Activated T-helper 2 cell treated with anti-CD3 and anti-CD28 coated beads, Interferon-gamma antibody, Interleukin-2, Interleukin-4, amounts not matched to agents 10 μg/mL and 5 μg/mL and 100 μg/mL, durations not matched to agents 14 hours and 24 hours and 36 hours (primary cell): ENCODE measurements around the gene AURKAIP1. TPM values are rescaled to one million over a fixed set of nuclear protein-coding genes. Genes with fewer than 3 reads are reported as not detected.
"Not testable (repeated sequence)": the region's sequence is repeated elsewhere in the genome, so short reads cannot be mapped to it uniquely, and the experiment has no call there.

Experiments used
- DNase-seq: peaks from one replicate; pipeline ENCODE4 v3.0.0; 2021; ENCODE audit warnings: low spot score
- H3K27ac Mint-ChIP-seq: one replicate; pipeline ENCODE4 v1.8.0; 2021; ENCODE audit warnings: mixed read lengths
- H3K27me3 Mint-ChIP-seq: one replicate; pipeline ENCODE4 v1.8.0; 2021; ENCODE audit warnings: low read depth, mixed read lengths
- H3K36me3 Mint-ChIP-seq: one replicate; pipeline ENCODE4 v1.8.0; 2021; ENCODE audit warnings: low read depth, mixed read lengths
- H3K4me1 Mint-ChIP-seq: one replicate; pipeline ENCODE4 v1.8.0; 2021; ENCODE audit warnings: low read depth, mixed read lengths
- H3K4me3 Mint-ChIP-seq: one replicate; pipeline ENCODE4 v1.8.0; 2021; ENCODE audit warnings: low read depth, mild to moderate bottlenecking, moderate library complexity, mixed read lengths
- H3K9me3 Mint-ChIP-seq: one replicate; pipeline ENCODE4 v1.8.0; 2021; ENCODE audit warnings: mixed read lengths
- intact Hi-C: fragments of 100-400 bp; cut with micrococcal nuclease; formaldehyde crosslinking; loops from one replicate; pipeline ENCODE4 v1.15.1; 2023
- total RNA-seq: library from RNA; stranded (reverse); gene quantifications from 2 replicates; pipeline ENCODE4 v1.2.3, GENCODE V29; 2022

The AURKAIP1 gene
- total RNA-seq = 133 TPM in 2 replicates

DNA sequence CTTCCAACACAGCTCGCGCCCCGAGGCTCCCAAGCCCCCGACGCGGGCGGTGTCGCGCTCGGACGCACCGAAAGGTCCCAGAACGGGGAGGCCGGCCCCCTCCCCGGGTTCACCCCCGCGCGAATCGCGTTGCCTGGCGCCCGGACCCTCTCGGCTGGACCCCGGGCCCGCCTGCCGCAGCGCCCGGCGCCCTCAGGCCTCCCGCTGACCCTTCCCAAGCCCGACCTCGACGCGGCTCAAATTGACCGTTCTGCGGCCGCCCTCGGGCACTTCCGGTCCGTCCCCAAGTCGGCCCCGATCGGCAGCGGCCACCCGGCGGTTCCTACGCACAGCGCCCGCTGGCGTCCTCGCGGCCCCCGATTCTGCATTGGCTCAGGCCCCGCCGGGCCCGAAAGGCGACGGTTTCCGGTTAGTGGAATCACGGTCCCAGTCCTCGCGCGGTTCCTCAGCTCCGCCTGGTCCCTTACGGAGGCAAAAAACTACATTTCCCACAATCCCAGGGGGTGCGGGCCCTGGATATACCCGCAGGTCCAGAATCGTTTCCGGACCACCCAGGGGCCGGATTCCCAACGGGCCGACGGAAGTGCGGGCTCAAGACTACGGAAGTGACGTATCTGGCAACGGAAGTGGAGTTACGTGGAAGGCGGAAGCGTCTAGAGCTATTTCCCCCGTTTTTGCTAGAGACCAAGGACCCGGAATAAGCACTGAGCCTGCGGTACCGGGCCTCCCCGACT, at the start of gene AURKAIP1:
Gene AURKAIP1 (minus strand): TSS at position 279 of the 734 bp plus-strand sequence. CDS start 451 bp downstream, outside the sequence.
- H3K9me3 Mint-ChIP-seq = no peaks in the 10 kb centered on the region

DNA sequence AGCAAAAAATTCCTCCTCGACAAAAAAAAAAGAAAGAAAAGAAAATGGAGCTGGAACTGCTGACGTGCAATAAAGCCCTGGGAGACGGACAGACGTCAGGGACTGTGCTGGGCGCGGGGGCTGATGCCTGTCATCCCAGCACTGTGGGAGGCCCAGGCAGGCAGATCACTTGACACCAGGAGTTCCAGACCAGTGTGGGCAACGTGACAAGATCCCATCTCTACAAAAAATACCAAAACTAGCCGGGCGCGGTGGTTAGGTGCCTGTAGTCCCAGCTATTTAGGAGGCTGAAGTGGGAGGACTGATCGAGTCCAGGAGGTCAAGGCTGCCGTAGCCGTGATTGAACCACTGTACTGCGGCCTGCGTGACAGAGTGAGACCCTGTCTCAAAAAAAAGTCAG, 49.7 kb upstream of the AURKAIP1 start:
- H3K4me1 Mint-ChIP-seq = peaks cover 4% of the 10 kb centered on the region
- no peaks in the 10 kb centered on the region for H3K36me3 Mint-ChIP-seq
- DNase-seq = no peak
- intact Hi-C loops = no loop called here
- H3K27ac Mint-ChIP-seq = no peak overlapping the region
- no peak overlapping the region for H3K4me3 Mint-ChIP-seq
- H3K9me3 Mint-ChIP-seq = no peaks in the 10 kb centered on the region
- peaks cover 17% of the 10 kb centered on the region for H3K27me3 Mint-ChIP-seq

More for the DNA sequence above, at the start of gene AURKAIP1:
- Mint-ChIP-seq H3K27ac (peak within 1 kb of the TSS; percentile 95), H3K36me3 (peaks cover 15% of the 10 kb centered on the region), H3K4me3 (peak within 1 kb of the TSS; percentile 87), H3K27me3 (no peaks in the 10 kb centered on the region), H3K4me1 (peaks cover 16% of the 10 kb centered on the region)
- intact Hi-C loops = loop anchor here (1.0 to 10.0 kb wide), 4 partner anchors 24 to 70 kb away; partner anchors contain the start of genes ACAP3, CCNL2, DVL1 and MRPL20
- peak; percentile 97 for DNase-seq

- H3K27ac Mint-ChIP-seq = no peak overlapping the region
- H3K4me1 Mint-ChIP-seq = peaks cover 4% of the 10 kb centered on the region
- H3K4me3 Mint-ChIP-seq = no peak overlapping the region
- H3K9me3 Mint-ChIP-seq = no peaks in the 10 kb centered on the region
- intact Hi-C loops = no loop called here
- H3K36me3 Mint-ChIP-seq = no peaks in the 10 kb centered on the region
- DNase-seq = no peak
- H3K27me3 Mint-ChIP-seq = peaks cover 11% of the 10 kb centered on the region
Measured at GRCh38 chr1:1423245-1423597, 48.2 kb upstream of the AURKAIP1 start.

DNA sequence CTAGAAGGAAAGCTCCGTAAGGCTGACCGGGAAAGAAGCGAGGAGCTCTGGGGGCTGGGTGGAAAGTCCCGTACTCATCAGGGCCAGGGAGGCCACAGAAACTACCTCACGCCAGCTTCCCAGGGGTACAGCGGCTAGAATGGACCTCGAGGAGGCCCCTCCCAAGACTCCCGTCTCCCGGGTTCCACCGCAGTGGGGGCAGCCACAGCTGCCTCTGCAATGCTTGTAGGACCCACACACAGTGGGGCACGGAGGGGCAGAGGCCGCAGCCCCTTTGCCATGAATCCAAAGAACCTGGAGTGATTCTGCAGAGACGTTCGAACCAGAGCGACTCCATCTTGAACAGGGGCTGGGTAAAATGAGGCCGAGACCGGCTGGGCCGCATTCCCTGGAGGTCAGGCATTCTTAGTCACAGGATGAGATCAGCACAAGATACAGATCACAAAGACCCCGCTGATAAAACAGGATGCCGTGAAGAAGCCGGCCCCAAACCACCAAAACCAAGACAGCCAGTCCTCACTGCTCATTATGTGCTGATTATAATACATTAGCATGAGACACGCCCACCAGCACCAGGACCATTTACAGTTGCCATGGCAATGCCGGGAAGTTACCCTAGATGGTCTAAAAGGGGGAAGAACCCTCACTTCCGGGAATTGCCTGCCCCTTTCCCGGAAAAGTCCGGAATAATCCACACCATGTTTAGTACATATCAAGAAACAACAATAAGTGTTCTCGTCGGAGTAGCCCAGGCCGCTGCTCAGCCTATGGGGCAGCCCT, 47.6 kb upstream of the AURKAIP1 start:
- no peak overlapping the region for H3K4me3 Mint-ChIP-seq
- H3K4me1 Mint-ChIP-seq = peaks cover 7% of the 10 kb centered on the region
- DNase-seq = no peak
- intact Hi-C loops = no loop called here
- H3K36me3 Mint-ChIP-seq = no peaks in the 10 kb centered on the region
- peaks cover 11% of the 10 kb centered on the region for H3K27me3 Mint-ChIP-seq
- H3K9me3 Mint-ChIP-seq = no peaks in the 10 kb centered on the region
- H3K27ac Mint-ChIP-seq = no peak overlapping the region

- peaks cover 8% of the 10 kb centered on the region for H3K4me1 Mint-ChIP-seq
- intact Hi-C loops = no loop called here
- H3K36me3 Mint-ChIP-seq = no peaks in the 10 kb centered on the region
- H3K4me3 Mint-ChIP-seq = no peak overlapping the region
- DNase-seq = no peak
- no peak overlapping the region for H3K27ac Mint-ChIP-seq
- H3K9me3 Mint-ChIP-seq = no peaks in the 10 kb centered on the region
- peaks cover 11% of the 10 kb centered on the region for H3K27me3 Mint-ChIP-seq
Measured at GRCh38 chr1:1421907-1422464, 47.0 kb upstream of the AURKAIP1 start.

- H3K9me3 Mint-ChIP-seq = no peaks in the 10 kb centered on the region
- no peak within 1 kb of the TSS for H3K4me3 Mint-ChIP-seq
- H3K4me1 Mint-ChIP-seq = peaks cover 8% of the 10 kb centered on the region
- no peak within 1 kb of the TSS for H3K27ac Mint-ChIP-seq
- intact Hi-C loops = no loop called here
- peaks cover 11% of the 10 kb centered on the region for H3K27me3 Mint-ChIP-seq
- H3K36me3 Mint-ChIP-seq = no peaks in the 10 kb centered on the region
- DNase-seq = no peak
Measured at GRCh38 chr1:1421147-1421906, 46.3 kb upstream of the AURKAIP1 start, which contains the start of gene ANKRD65. TSS of gene ANKRD65 (minus strand) at chr1:1421276. CDS start at chr1:1421005, 271 bp downstream.

- Mint-ChIP-seq H3K4me1 (peaks cover 8% of the 10 kb centered on the region), H3K9me3 (no peaks in the 10 kb centered on the region), H3K27me3 (peaks cover 8% of the 10 kb centered on the region), H3K27ac (no peak overlapping the region), H3K4me3 (no peak overlapping the region), H3K36me3 (no peaks in the 10 kb centered on the region)
- DNase-seq = no peak
- intact Hi-C loops = no loop called here
Measured at GRCh38 chr1:1420654-1421141, 45.7 kb upstream of the AURKAIP1 start.

DNA sequence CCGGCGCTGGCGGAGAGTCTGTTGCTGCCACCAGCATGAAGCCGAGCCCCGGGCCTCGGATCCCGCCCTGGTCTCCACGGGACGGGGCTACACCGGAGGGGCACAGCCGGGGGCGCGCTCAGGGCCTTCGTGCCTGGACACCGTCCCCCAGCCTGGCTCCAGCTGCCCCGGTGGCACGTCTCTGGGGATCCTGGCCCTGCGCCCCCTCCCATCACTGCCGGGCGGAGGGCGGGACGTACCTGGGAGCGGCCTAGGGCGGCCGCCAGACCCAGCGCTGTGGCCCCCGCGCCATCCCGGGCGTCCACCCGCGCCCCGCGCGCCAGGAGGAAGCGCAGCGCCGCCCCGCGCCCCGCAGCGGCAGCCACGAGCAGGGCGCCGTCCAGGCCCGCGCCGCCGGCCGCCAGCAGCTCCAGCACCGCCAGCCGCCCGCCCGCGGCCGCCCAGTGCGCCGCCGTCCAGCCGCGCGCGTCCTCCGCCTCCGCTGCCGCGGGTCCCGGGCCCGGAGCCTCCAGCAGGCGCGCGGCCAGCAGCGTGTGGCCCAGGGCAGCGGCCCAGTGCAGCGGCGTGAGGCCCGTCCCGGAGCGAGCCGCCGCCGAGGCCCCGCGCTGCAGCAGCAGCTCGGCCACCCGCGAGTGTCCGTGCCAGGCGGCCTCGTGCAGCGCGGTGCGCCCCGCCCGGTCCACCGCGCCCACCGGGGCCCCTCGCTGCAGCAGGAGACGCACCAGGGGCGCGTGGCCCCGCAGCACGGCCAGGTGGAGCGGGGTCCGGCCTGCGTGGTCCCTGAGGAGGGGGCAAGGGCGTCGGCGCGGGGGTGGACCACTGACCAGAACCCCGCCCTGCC, 45.0 kb upstream of the AURKAIP1 start:
- Mint-ChIP-seq H3K36me3 (no peaks in the 10 kb centered on the region), H3K4me1 (peaks cover 8% of the 10 kb centered on the region), H3K4me3 (no peak overlapping the region), H3K27ac (no peak overlapping the region), H3K27me3 (peaks cover 6% of the 10 kb centered on the region), H3K9me3 (no peaks in the 10 kb centered on the region)
- no peak for DNase-seq
- intact Hi-C loops = no loop called here

DNA sequence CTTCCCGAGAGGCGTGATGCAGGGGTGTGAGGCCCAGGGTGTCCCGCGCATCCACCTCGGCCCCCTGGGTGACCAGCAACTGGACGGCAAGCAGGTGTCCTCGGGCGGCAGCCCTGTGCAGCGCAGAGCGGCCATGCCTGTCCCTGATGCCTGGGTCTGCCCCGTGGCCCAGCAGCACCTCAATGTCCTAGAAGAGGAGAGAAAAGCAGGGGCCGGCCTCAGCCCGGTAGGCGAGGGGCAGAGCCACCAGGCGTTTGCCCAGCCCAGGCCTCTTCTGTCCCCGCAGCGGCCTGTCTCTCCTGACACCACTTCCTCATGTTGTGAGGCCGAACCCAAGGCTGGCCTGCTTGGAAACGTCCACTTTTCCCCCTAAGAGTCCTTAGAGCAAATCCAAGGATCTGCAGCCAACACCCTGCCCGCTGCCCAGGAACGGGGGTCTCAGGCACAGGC, 44.4 kb upstream of the AURKAIP1 start:
- peaks cover 3% of the 10 kb centered on the region for H3K27me3 Mint-ChIP-seq
- intact Hi-C loops = no loop called here
- no peak overlapping the region for H3K27ac Mint-ChIP-seq
- no peak overlapping the region for H3K4me3 Mint-ChIP-seq
- no peaks in the 10 kb centered on the region for H3K9me3 Mint-ChIP-seq
- H3K4me1 Mint-ChIP-seq = peaks cover 8% of the 10 kb centered on the region
- H3K36me3 Mint-ChIP-seq = no peaks in the 10 kb centered on the region
- DNase-seq = no peak

DNA sequence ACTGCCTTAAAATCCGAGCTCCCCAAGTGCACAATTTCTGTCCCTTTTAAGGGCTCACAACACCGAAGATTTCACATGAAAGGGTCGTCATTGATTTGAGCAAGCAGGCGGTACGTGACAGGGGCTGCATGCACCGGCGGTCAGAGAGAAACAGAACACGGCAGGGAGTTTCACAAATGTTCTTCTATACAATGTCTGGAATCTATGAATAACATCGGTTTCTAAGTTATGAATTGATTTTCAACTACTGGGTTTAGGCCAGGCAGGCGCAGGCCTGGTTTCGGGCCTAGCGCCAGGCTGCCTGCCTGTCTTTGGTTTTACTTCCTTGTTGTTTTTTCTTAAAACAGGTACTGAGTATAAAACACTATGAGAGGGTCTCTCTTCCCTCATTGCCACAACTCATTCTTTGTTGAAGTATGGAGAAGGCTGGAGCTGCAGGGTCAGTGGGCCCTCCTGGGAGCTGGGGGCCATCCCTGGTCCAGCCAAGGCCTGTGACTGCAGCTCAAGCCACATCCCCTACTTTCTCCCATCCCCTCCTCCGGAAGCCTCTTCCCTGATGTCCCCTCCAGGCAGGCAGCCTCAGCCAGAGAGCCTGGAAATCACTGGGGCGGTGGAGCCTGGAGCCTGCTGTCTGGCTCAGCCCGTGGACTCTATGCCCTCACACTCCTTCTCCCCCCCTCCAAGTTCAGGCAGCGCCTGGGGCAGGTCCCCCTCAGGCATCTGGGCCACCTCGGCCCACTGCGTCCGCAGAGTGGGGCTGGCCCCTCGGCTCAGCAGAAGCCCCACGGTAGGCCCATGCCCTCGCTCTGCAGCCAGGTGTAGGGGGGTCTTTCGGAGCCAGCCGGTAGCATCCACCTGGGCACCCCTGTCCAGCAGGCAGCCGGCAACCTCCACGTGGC, 43.7 kb upstream of the AURKAIP1 start:
- H3K36me3 Mint-ChIP-seq = no peaks in the 10 kb centered on the region
- H3K9me3 Mint-ChIP-seq = no peaks in the 10 kb centered on the region
- H3K27ac Mint-ChIP-seq = peak overlapping the region; percentile 26
- H3K4me3 Mint-ChIP-seq = no peak overlapping the region
- peaks cover 8% of the 10 kb centered on the region for H3K4me1 Mint-ChIP-seq
- intact Hi-C loops = no loop called here
- H3K27me3 Mint-ChIP-seq = peaks cover 2% of the 10 kb centered on the region
- DNase-seq = no peak

DNA sequence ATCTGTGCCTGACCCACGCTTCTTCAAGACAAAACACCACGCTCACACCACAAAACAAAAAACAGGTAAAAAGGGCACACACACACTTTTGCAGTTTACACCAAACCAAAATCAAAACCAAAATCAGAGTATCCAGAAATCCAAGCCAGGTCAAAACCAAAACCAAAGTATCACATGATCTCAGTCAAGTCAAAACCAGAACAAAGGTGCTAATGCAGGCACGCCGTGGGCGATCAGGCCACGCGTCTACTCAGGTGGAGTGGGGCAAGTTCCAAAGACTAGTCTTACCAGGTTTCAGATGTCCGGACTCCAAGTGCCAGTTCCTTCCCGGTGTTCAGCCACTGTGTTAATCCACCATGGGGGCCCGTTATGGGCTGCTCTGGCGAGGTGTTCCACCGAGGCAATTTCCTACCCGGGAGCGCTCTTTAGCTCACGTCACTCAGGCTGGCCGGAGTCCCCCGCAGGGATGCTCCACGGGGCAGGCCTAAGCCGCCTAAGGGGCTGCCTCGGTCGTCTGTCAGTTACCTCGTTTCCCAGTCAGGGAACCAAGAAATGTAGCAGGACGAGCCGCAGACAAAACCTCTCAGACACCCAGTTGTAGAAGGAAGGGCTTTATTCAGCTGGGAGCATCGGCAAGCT, 42.9 kb upstream of the AURKAIP1 start:
- H3K36me3 Mint-ChIP-seq, H3K4me3 Mint-ChIP-seq, H3K27me3 Mint-ChIP-seq, intact Hi-C loops, DNase-seq, H3K27ac Mint-ChIP-seq, H3K4me1 Mint-ChIP-seq, H3K9me3 Mint-ChIP-seq: not testable (repeated sequence)
